Uterus (tissue), 2 donors: ENCODE measurements around the gene TPRA1.

Experiments
- CTCF ChIP-seq, 4 experiments: fragments of 200-600 bp in 2 of 4; fragments of 450-650 bp in 2 of 4; sonication (generic) in 2 of 4; IDR thresholded peaks; one replicate each; pipeline ENCODE4 v1.5.1; 2016 to 2019; ENCODE audit warnings: antibody characterized with exemption in 4 of 4, mild to moderate bottlenecking in 2 of 4, moderate library complexity in 1 of 4
- POLR2A ChIP-seq, 2 donors: fragments of 450-650 bp; IDR thresholded peaks; one replicate each; pipeline ENCODE4 v1.6.1; 2016; ENCODE audit warnings: antibody characterized with exemption in 2 of 2, mild to moderate bottlenecking in 1 of 2, moderate library complexity in 1 of 2

- TF ChIP-seq CTCF (IDR thresholded peaks at IDR 0.05) (no peak), POLR2A (IDR thresholded peaks at IDR 0.05) (no peak)
These were observed 17.1 kb downstream of the TPRA1 start for GRCh38 chr3:127573401-127573800.
